ENCODE measurements around the gene LTF.
"Not testable (repeated sequence)": the region's sequence is repeated elsewhere in the genome, so short reads cannot be mapped to it uniquely, and the experiment has no call there.

The LTF gene

DNA sequence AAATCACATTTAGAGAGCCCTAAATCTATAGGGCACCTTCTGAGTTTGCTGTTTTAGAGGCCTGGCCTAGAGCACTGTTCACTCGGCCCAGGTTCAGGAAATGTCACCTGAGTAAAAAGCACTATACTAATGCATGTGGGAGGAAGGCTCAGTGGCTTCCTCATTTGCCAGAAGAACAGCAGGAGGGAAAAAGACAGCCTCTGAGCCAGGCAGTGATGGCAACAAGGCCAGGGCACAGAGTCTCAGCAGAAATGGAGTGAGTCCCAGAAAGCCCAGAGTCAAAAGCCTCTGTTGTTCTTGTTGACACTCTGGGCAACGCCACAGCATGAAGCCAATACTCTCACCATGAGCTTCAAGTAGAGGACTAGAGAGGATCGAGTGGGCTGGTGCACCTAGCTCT lies 25.9 kb downstream of the LTF start:
- no peaks in the 10 kb centered on the region for H3K36me3 Mint-ChIP-seq (ENCODE audit: low read depth)
- no peak for DNase-seq
- TF ChIP-seq, protein P1, sequence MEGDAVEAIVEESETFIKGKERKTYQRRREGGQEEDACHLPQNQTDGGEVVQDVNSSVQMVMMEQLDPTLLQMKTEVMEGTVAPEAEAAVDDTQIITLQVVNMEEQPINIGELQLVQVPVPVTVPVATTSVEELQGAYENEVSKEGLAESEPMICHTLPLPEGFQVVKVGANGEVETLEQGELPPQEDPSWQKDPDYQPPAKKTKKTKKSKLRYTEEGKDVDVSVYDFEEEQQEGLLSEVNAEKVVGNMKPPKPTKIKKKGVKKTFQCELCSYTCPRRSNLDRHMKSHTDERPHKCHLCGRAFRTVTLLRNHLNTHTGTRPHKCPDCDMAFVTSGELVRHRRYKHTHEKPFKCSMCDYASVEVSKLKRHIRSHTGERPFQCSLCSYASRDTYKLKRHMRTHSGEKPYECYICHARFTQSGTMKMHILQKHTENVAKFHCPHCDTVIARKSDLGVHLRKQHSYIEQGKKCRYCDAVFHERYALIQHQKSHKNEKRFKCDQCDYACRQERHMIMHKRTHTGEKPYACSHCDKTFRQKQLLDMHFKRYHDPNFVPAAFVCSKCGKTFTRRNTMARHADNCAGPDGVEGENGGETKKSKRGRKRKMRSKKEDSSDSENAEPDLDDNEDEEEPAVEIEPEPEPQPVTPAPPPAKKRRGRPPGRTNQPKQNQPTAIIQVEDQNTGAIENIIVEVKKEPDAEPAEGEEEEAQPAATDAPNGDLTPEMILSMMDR (IDR thresholded peaks at IDR 0.05): no peak
- H3K4me3 Mint-ChIP-seq: no peak overlapping the region
- no peak overlapping the region for H3K27ac Mint-ChIP-seq
- H3K9me3 Mint-ChIP-seq: no peaks in the 10 kb centered on the region
- no peaks in the 10 kb centered on the region for H3K4me1 Mint-ChIP-seq
- H3K27me3 Mint-ChIP-seq (ENCODE audit: low read depth, poor library complexity): peaks cover 4% of the 10 kb centered on the region

DNA sequence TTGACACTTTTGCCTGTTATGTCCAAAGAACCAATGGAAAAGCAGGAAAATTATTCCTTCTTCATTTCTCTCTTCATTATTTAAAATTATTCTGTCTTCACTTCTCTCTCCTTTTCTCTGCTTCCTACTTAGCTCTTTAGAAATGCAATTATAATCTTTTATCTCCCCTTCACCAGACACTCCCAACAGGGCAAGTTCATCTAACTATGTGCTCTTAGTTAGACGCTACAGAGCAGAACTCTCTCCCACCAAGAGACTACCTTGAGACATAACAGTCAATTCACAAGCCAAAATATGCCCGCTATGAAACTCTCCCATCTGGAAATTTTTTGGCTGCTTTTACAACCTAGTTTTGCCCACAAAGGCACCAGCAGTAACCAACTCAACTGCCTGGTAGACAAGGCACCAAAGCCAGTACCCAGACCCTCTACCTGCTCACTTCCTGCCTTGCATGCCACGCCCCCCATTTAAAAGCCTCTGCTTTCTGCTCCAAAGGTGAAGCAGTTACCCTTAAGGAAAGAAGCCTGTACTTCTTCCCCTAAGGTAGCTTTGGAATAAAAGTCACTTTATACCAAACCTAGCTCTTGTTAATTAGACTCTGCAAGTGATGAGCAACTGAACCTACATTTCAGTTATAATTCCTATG lies 29.5 kb downstream of the LTF start:
- Mint-ChIP-seq H3K9me3 (peaks cover 32% of the 10 kb centered on the region), H3K36me3 (ENCODE audit: low read depth) (peaks cover 7% of the 10 kb centered on the region), H3K4me1 (no peaks in the 10 kb centered on the region), H3K27ac (no peak overlapping the region), H3K27me3 (ENCODE audit: low read depth, poor library complexity) (peaks cover 8% of the 10 kb centered on the region), H3K4me3 (no peak overlapping the region)
- TF ChIP-seq, protein P1 (IDR thresholded peaks at IDR 0.05): no peak
- DNase-seq: no peak

DNA sequence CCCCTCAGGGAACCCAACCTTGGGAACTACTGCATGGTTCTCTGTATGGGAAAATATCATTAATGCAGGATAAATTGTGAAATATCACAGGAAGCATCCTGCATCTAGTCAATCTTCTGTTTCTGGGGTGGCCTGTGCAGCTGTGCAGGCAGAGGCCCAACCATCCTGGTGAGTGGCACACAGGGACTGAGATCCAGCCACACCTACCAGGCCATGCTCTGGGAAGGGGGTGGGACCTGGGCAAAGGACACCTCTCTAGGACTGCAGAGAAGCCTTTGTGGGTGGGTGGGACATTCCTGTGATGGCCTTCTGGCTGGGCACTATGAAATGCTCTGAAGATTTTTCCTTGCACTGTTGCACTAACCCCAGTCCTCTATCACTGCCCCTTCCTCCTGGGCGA lies 30.9 kb downstream of the LTF start:
- no peak for DNase-seq
- Mint-ChIP-seq H3K4me3 (no peak overlapping the region), H3K36me3 (ENCODE audit: low read depth) (peaks cover 7% of the 10 kb centered on the region), H3K27ac (no peak overlapping the region), H3K27me3 (ENCODE audit: low read depth, poor library complexity) (peaks cover 8% of the 10 kb centered on the region), H3K9me3 (peaks cover 34% of the 10 kb centered on the region), H3K4me1 (peaks cover 7% of the 10 kb centered on the region)
- TF ChIP-seq, protein P1 (IDR thresholded peaks at IDR 0.05): no peak

DNA sequence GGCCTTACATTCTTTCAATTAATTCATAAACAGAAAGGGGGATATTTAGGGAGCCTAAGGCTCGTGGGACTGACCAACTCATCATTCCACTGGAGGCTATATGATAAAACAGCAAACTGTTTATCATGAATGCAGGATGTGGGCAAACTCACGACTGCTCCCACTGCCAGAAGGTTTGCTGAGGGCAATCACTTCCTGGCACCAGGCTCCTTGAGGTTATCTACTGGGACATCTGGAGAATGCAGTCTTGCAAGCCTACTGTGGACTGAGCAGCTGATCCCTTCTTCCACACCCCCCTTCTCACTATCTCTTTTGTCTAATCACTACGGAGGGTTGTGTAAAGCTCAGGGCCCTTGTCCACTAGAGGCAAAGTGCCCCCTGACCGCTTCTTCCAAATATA lies 31.6 kb downstream of the LTF start:
- not testable (repeated sequence) for H3K27me3 Mint-ChIP-seq (ENCODE audit: low read depth, poor library complexity); H3K27ac Mint-ChIP-seq; DNase-seq; H3K4me1 Mint-ChIP-seq; H3K36me3 Mint-ChIP-seq (ENCODE audit: low read depth); H3K4me3 Mint-ChIP-seq
- peaks cover 34% of the 10 kb centered on the region for H3K9me3 Mint-ChIP-seq

DNA sequence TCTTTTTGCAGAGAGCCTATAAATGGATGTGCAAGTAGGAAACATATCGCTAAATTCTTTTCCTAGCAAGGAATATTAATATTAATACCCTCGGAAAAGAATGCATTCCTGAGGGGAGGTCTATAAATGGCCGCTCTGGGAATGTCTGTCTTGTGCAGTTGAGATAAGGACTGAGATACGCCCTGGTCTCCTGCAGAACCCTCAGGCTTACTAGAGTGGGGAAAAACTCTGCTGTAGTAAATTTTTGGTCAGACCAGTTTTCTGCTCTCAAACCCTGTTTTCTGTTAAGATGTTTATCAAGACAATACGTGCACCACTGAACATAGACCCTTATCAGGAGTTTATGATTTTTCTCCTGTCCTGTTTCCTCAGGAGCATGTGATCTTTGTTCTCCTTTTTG lies 32.8 kb downstream of the LTF start:
- peaks cover 34% of the 10 kb centered on the region for H3K9me3 Mint-ChIP-seq
- not testable (repeated sequence) for DNase-seq; H3K4me1 Mint-ChIP-seq; H3K27ac Mint-ChIP-seq; H3K36me3 Mint-ChIP-seq (ENCODE audit: low read depth); H3K27me3 Mint-ChIP-seq (ENCODE audit: low read depth, poor library complexity); H3K4me3 Mint-ChIP-seq

DNA sequence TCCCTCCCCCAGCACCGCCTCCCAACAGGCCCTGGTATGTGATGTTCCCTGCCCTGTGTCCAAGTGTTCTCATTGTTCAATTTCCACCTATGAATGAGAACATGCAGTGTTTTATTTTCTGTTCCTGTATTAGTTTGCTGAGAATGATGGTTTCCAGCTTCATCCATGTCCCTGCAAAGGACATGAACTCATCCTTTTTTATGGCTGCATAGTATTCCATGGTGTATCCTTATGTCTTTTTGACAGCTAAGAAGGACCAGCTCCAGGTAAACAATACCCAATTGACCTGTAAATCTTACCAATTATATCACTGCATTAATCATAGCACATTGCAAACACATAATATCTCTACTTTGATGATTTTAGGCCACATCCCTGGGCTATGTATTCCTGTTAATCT lies 33.8 kb downstream of the LTF start:
- H3K27me3 Mint-ChIP-seq (ENCODE audit: low read depth, poor library complexity); H3K36me3 Mint-ChIP-seq (ENCODE audit: low read depth); DNase-seq; H3K27ac Mint-ChIP-seq; H3K4me1 Mint-ChIP-seq; H3K4me3 Mint-ChIP-seq: not testable (repeated sequence)
- H3K9me3 Mint-ChIP-seq: peaks cover 34% of the 10 kb centered on the region

DNA sequence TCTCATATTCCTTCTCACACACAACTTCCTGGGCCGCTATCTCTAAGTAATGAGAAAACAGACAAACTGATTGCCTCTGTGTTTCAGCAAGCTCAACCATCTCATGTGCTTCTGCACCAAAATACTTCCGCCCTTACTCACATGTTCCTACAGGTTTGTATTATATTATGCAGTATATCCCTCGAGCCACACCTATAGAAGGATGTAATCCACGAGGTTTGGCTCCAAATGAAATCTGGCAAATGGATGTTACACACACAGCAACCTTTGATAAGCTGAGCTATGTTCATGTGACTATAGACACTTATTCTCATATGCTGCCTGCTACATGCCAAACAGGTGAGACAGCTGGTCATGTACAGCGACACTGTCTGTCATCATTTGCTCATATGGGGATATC lies 35.0 kb downstream of the LTF start:
- DNase-seq: no peak
- Mint-ChIP-seq H3K36me3 (ENCODE audit: low read depth) (peaks cover 7% of the 10 kb centered on the region), H3K27me3 (ENCODE audit: low read depth, poor library complexity) (peaks cover 8% of the 10 kb centered on the region), H3K4me1 (peaks cover 7% of the 10 kb centered on the region), H3K9me3 (peaks cover 34% of the 10 kb centered on the region), H3K4me3 (no peak overlapping the region), H3K27ac (no peak overlapping the region)
- TF ChIP-seq, protein P1 (IDR thresholded peaks at IDR 0.05): no peak

Measured in nephron progenitor cell (in vitro differentiated cells).